ENCODE measurements around the gene HPN.
"Not testable (repeated sequence)": the region's sequence is repeated elsewhere in the genome, so short reads cannot be mapped to it uniquely, and the experiment has no call there.

The HPN gene

DNA sequence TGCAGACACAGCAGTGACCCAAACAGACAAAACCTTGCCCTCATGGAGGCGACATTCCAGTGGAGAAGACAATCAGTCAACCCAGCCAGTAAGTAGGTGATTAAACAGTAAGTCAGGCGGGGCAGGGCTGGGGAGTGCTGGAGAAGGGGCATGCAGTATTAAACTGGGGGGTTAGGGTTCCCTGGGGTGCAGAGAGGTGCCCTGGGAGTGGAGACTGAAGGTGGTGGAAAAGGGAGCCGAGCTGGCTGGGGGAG, 42.9 kb downstream of the HPN start:
- DNase-seq (ENCODE audit: low read depth): no peak

DNA sequence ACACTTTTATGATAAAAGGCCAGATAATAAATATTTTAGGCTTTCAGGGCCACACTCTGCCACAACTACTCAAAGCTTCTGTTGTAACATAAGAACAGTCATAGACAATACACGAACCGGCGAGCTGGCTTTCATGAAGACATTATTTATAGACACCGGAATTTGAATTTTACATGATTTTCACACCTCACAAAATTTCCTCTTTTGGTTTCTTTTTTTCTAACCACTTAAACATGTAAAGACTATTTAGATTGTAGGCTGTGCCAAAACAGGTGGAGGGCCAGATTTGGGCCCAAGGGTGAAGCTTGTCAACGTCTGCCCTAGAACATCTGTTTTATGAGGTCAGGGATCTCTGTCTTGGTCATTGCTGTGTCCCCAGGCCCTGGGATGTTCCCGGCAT, 44.4 kb downstream of the HPN start:
- DNase-seq (ENCODE audit: low read depth): no peak

DNA sequence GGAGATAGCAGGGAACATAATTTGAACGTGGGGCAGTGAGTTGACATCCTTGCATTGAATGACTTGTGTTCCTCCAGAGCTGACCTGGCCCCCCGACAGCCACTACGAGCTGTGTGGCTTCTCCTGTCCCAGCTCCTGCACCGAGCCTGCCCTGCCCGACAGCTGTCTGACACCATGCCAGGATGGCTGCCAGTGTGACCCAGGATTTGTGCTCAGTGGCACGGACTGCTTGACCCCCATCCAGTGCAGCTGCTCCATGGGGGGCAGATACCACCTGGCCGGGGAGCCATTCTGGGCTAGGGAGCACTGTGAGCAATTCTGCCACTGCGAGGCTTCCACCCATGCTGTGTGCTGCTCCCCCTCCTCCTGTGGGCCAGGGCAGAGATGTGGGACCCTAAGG, 44.9 kb downstream of the HPN start:
- DNase-seq (ENCODE audit: low read depth): no peak

DNA sequence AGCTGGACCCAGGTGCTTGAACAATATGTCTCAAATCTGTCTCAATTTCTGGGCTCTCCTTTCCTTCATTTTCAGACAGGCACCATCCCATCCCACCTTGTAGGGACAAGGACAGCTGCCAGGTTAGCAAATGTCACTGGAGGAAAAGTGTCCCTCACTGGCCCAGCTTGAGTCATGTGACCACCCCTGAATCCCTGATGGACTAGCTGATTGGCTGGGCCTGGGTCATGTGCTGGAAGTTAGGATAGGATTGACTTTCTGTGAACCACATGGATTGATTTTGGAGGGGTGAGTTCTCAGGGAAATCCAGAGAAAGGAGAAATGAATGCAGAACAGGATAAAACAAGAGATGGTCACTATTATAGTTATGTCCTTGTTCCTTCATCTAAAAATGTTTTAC, 45.9 kb downstream of the HPN start:
- no peak for DNase-seq (ENCODE audit: low read depth)

DNA sequence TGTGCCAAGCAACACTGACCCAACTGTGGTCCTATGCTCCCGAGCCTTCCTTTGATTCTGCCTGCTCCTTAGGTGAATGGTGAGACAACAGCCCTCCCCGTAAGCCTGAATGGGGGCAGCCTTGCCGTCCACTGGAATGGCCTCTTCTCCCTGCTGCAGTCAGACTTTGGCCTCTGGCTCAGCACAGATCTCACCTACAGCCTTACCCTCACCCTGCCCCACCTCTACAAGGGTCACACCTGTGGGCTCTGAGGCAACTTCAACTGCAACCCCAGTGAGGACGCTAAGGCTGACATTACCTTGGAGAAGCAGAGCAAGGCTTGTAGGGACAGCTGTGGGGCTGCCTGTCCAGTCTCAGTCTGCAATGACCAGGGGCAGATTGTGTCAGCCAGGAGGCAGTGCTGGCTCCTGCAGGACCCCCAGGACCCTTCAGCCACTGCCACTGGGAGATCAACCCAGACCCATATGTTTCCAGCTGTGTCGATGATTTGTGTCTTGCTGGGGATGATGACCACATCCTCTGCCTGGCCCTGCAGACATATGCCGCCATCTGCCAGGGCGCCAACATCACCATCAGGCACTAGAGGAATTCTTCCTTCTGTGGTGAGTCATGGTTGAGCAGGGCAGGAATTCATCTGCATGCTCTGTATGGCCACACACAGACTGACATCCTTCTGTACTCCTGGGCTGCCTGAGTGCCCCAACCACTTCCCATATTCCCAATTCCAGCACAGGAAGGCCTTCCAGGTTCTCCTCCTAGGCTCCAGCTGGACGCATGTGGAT, 46.8 kb downstream of the HPN start:
- DNase-seq (ENCODE audit: low read depth): no peak

DNA sequence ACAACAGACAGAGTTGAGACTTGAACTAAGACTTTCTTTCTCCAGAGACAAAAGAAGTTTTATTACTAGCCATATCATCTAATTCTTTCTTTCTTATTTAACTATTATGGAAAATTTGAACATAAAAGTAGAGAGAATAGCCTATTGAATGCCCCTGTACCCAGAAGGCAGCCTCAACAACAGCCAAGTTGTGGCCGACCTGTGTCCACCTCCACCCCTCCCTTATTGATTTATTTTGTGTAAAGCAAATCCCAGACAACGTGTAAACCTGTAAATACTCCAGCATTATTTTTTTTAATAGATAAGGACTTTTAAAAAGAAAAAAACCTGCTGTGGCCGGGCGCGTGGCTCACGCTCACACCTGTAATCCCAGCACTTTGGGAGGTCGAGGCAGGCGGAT, 48.0 kb downstream of the HPN start:
- DNase-seq (ENCODE audit: low read depth): no peak

DNA sequence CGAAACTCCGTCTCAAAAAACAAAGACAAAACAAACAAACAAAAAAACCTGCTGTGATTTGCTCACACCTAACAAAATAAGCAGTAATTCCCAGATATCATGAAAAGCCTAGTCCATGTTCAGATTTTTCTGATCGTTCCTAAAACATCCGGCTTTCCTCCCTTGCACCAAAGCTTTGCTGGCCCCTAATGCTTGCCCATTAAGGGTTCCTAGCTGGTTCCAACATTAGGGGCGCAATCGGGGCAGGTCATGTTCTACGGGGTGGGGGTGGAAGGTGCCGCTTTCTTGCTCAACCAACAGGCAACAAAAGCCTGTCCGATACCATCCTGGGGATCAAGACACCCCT, 48.6 kb downstream of the HPN start:
- DNase-seq (ENCODE audit: low read depth): no peak

DNA sequence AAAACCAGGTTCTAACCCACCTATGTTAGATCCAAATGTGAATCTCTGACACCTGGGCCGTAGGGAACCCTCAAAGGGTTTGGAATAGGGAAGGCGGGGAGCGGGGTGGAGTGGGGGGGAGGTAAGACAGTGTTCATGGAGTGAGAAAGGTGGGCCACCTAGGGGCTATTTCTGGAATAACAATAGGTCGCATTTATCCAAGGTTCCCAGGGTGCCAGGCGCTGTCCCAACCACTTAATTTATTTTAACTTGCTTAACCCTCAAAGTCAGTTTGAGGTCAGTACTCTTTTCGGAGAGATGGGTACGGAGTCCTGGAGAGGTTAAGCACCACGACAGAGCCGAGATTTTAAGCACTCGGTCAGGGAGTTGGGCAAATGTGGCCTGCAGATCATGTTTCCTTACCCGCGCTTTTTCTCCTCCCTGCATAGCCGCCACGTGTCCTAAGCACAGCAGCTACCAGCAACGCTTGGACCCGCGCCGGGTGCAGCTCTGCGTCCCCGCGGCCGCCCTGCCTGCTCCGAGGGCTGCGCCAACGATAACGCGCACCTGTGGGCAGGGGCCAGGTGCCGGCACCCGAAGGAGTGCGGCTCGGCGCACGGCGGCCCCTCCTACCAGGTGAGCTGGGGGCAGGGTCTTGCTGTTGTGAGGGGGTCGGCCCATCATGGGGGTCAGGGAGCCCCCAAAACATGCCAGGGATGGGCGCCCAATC, 49.1 kb downstream of the HPN start:
- DNase-seq (ENCODE audit: low read depth): no peak

DNA sequence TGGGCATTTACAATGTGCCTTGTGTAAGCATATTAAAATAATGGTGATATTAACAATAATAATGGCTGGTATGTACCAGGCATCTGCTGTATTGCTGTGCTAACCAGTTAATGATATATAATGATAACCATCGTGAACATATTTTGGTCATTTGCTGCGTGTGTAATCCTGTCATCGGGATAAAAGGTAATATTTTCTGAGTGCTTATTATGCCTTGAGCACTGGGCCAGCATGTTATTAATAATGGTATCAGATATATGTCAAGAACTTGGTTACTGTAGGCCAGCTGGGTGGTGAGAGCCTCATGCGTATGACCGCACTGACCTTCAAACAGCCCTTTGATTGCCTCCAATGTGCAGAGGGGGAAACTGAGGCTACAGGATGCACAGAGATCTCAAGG, 51.9 kb downstream of the HPN start:
- no peak for DNase-seq (ENCODE audit: low read depth)

DNA sequence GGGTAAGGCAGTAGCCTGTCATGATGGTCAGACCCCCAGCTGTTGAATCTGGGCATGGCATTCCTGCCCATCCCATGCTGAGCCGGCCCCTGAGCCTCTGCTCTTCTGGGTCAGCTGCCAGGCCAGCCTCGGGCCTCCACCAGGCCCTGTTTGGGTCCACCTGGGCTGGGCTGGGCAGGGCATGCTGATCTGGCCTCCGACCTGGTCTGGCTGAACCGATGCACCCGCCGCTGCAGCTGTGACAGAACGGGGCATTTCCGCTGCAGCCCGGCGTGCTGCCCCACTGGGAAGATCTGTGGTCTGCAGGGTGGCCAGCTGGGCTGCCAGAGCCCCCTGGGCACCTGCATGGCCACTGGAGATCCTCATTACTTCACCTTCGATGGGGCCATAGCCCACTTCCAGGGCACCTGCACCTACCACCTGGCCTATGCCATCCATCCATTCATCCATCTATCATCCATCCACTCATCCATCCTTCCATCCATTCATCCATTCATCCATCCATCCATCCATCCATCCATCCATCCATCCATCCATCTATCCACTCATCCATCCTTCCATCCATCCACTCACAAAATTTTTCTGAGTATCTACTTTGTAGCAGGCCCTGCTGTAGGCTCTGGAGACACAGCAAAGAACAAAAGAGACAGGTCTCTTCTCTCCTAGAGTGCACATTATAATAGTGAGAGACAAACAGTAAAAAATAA, 52.6 kb downstream of the HPN start:
- DNase-seq (ENCODE audit: low read depth): no peak

DNA sequence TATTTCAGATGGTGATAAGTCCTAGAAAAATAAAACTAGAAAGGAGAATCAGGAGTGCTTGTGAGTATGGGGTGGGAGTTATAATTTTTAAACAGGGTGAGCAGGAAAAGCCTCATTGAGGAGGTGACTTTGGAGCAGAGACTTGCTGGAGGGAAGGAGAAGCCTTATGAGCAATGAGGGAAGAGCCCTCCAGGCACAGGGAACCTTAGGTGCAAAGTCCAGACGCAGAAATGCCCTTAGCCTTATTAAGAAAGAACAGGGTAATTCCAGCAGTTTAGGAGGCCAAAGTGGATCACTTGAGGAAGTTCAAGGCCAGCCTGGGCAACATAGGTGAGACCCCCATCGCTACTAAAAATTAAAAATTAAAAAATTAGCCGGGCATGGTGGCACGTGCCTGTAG, 53.1 kb downstream of the HPN start:
- DNase-seq (ENCODE audit: low read depth): no peak

DNA sequence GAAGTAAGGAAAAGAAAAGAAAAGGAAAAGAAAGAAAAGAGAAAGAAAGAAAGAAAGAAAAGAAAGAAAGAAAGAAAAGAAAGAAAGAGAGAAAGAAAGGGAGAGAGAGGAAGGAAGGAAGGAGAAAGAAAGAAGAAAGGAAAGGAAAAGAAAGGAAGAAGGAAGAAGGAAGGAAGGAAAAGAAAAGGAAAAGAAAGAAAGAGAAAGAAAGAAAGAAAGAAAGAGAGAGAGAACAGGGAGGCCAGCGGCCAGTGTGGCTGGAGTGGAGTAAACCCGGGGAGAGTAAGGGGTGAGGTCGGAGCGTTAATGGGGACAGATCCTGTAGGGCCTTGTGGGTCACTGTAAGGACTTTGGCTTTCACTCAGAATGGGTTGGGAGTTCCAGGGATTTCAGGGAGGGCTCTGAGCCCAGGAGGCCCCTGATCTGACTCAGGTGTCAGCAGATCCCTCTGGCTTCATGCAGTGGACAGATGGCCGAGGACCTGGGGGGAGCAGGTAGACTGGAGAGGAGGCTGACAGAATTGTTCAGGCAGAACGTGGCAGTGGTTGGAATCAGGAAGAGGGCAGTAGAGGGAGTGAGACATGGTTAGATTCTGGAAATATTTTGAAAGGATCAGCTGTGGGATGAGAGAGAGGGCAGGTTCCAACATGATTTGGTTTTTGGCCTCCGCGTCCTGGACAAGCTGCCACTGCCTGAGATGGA, 54.3 kb downstream of the HPN start:
- DNase-seq (ENCODE audit: low read depth): no peak

DNA sequence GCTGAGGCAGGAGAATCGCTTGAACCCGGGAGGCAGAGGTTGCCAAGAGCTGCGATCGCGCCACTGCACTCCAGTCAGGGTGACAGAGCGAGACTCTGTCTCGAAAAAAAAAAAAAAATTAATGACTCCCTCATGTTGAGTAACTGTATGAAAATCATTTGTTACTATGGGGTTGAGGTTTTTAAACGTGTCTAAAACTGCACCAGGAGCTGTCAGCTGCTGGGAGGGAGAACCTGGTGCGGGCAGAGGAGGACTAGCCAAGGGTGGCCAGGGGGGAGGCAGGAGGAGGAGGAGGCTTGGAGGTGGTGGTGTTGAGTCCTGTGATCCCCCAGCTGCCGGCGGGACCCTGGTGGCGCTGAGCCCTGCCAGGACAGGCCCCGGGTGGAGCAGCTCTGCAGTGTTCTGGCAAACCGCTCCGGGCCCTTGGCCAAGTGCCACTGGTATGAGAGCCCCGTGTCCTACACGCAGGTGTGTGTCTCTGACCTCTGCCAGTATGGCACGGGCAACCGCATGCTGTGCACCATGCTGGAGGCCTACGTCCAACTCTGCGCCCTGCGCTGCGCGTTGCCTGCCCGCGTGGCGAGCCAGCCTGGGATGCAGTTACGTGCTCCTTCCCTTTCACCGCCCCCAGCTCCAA, 57.0 kb downstream of the HPN start:
- DNase-seq (ENCODE audit: low read depth): no peak

DNA sequence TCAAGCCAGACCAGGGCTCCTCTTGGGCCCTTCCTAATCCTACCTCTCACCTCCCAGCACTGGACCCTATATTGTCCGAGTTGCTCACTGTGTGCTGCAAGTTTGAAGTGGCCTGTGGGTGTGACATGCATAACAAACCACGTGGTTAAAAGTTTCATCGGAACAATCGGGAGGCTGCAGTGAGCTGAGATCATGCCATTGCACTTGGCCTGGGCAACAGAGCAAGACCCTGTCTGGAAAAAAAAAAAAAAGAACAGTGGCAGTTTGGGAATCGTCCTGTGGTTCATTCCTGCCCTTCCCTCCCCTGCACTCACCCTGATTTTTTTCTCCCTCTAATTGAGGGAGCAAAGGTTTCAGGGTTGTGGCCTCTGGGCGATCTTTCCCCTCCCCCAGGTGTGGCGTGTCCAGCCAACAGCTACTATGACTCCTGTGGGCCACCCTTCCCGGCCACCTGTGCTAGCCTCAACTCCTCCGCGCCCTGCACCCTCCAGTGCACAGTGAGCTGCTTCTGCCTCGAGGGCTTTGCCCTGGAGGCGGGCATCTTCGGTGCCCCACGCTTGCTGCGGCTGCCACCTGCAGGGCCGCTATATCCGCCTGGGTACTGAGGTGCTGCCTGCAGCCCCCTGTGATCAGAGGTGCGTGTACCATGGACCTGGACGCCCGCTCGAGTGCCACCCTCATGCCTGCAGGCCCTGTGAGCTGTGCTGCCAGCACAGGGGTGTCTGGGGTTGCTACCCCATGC, 57.8 kb downstream of the HPN start:
- no peak for DNase-seq (ENCODE audit: low read depth)

DNA sequence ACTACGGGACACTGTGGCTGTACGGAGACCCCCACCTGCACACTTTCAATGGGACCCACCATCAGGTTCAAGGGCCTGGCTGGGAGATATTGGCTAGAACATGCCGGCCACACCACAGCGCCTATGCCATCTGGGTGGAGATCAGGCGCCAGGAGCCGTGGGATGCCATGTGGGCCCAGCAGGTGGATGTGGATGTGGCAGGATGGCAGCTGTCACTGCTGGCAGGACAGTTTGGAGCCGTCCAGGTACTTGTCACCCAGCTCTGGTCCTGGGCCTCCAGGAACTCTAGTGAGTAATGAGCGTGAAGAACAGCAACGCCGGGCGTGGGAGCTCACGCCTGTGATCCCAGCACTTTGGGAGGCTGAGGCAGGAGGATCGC, 58.4 kb downstream of the HPN start:
- DNase-seq (ENCODE audit: low read depth): no peak

DNA sequence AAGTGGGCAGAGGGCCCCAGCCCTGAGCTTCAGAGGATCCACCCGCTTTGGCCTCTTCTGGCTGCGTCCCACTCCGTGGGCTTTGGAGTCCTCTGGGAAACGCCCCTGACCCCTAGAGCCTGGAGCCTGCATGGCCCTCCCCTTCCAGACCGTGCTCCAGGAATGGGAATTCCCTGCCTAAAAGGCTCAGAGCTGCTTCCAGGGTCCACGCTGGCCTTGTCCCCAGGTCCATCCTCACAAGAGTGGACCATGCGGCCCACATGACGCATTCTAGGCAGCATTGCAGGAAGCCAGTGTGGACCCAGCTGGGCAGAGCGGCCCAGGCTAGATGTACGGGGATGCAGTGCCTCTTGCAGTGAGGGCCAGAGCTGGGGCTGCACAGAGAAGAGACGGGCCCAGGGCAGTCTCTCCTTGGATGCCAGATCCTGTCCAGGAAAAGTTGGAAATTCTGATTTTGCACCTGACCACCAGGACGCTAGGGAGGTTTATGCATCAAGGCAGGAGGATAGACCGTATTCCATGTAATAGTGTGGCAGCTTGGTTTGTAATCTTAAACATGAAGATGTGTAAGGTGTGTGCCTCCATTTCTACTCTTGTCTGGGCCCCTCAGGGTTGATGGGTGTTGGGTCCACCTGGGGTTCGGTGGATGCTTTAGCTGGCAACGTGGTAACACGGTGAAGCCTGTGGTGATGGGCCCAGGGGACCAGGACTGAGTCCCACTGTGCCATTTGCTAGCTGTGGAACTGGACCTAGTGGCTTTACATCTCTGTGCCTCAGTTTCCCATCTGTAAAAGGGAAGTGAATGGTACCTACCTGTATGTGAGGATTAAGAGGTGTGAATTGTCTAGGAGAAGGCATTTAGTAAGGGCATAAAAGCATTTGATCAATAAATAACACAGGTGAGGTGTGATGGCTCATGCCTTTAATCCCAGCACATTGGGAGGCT, 59.3 kb downstream of the HPN start:
- no peak for DNase-seq (ENCODE audit: low read depth)

DNA sequence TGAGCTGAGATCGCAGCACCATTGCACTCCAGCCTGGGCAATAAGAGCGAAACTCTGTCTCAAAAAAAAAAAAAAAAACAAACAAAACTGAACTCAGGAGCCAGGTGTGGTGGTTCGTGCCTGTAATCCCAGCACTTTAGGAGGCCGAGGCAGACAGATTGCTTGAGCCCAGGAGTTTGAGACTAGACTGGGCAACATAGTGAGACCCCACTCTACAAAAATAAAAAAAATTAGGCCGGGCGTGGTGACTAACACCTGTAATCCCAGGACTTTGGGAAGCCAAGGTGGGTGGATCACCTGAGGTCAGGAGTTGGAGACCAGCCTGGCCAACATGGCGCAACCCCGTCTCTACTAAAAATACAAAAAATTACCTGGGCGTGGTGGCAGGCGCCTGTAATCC, 60.4 kb downstream of the HPN start:
- DNase-seq (ENCODE audit: low read depth): not testable (repeated sequence)

DNA sequence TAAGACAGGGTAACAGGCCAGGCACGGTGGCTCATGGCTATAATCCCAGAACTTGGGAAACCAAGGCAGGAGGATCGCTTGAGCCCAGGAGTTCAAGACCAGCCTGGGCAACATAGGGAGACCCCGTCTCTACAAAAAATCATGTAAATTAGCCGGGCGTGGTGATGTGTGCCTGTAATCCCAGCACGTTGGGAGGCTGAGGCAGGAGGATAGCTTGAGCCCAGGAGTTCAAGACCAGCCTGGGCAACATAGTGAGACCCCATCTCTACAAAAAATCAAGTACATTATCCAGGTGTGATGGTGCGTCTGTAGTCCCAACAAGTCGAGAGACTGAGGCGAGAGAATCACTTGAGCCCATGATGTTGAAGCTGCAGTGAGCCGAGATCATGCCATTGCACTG, 62.1 kb downstream of the HPN start:
- not testable (repeated sequence) for DNase-seq (ENCODE audit: low read depth)

DNA sequence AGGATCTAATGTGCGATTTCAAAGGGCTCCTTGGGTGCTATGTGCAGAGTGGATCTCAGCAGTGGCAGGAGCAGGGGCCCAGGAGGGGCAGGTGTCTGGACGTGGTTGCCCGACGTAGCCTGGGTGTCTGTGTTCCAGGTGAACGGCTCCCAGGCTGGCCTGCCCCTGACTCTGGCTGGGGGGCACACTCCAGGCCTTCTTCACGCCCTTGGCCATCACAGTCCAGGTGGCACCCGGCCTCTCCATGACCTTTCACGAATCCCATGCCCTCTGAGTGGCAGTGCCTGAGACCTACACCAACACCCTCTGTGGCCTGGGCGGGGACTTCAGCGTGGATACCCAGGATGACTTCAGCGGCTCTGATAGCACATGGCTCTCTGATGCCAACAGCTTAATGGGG, 62.8 kb downstream of the HPN start:
- DNase-seq (ENCODE audit: low read depth): no peak

DNA sequence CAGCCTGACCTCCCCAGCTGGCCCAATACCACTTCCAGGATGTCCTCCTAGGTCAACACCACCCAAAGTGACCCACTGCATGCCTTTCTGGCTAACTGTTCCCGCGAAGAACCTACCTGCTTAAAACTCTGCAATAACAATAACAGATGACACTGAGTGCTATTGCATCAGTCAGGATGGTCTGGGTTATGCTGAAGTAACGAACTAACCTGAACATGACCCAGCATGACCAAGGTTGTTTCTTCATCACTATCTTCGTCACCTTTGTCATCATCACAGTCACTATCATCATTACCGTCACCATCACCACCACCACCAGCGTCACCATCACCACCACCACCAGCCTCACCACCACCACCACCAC, 63.5 kb downstream of the HPN start:
- DNase-seq (ENCODE audit: low read depth): no peak

Data from activated T-cell treated with anti-CD3 and anti-CD28 coated beads for 48 hours (primary cell).